Upper lobe of left lung (tissue), 4 donors: ENCODE results near the gene AHCYL2.

Experiments
- EP300 ChIP-seq, 4 donors: sonication (generic); formaldehyde crosslinking; IDR thresholded peaks; one replicate each; pipeline ENCODE4 v1.5.1; 2017; ENCODE audit warnings: antibody characterized with exemption in 4 of 4, control low read depth in 2 of 4
- POLR2A ChIP-seq, 4 donors: fragments of 450-650 bp; IDR thresholded peaks; one replicate each; pipeline ENCODE4 v1.5.1; 2016 to 2017; ENCODE audit warnings: antibody characterized with exemption in 4 of 4, mild to moderate bottlenecking in 2 of 4
- POLR2AphosphoS5 ChIP-seq, 2 donors: sonication (generic); formaldehyde crosslinking; IDR thresholded peaks; one replicate each; pipeline ENCODE4 v1.5.1; 2017; ENCODE audit warnings: antibody characterized with exemption in 2 of 2
- TF ChIP-seq, protein P1 (sequence below), 6 experiments: fragments of 450-650 bp in 4 of 6; fragments of 200-600 bp in 2 of 6; sonication (generic) in 2 of 6; IDR thresholded peaks; one replicate each; pipeline ENCODE4 v1.5.1; 2016 to 2019; ENCODE audit warnings: antibody characterized with exemption in 6 of 6

DNA sequence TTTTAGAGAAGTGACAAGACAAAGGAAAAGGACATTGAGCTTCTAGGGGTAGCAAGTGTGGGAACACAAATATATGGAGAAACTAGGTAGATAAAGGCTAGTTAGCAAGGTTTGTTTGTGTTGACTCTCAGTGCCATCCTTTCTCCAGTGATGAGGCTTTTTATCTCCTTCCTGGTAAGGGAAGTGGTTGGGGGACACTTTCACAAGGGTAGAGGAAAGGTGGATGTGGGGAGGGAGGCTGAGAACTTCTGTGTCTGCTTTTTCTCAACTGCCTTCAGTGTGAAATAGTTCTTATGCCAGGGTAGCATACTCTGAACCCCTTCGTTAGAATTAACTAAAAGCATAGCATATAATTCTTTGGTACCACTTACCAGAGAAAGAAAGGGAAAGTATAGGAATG lies 116.4 kb downstream of the AHCYL2 start:
- TF ChIP-seq, protein P1, sequence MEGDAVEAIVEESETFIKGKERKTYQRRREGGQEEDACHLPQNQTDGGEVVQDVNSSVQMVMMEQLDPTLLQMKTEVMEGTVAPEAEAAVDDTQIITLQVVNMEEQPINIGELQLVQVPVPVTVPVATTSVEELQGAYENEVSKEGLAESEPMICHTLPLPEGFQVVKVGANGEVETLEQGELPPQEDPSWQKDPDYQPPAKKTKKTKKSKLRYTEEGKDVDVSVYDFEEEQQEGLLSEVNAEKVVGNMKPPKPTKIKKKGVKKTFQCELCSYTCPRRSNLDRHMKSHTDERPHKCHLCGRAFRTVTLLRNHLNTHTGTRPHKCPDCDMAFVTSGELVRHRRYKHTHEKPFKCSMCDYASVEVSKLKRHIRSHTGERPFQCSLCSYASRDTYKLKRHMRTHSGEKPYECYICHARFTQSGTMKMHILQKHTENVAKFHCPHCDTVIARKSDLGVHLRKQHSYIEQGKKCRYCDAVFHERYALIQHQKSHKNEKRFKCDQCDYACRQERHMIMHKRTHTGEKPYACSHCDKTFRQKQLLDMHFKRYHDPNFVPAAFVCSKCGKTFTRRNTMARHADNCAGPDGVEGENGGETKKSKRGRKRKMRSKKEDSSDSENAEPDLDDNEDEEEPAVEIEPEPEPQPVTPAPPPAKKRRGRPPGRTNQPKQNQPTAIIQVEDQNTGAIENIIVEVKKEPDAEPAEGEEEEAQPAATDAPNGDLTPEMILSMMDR (IDR thresholded peaks at IDR 0.05), result no peak
- TF ChIP-seq EP300 (IDR thresholded peaks at IDR 0.05), result no peak
- TF ChIP-seq POLR2AphosphoS5 (IDR thresholded peaks at IDR 0.05), result no peak
- TF ChIP-seq POLR2A (IDR thresholded peaks at IDR 0.05), result no peak
